Measurements from ENCODE around the gene LGI4. TPM values are rescaled to one million over a fixed set of nuclear protein-coding genes. Genes with fewer than 3 reads are reported as not detected.

Gene LGI4
- total RNA-seq, 4 donors from 2014 or later, result 5.1 to 44.4 (median 19.7) TPM

DNA sequence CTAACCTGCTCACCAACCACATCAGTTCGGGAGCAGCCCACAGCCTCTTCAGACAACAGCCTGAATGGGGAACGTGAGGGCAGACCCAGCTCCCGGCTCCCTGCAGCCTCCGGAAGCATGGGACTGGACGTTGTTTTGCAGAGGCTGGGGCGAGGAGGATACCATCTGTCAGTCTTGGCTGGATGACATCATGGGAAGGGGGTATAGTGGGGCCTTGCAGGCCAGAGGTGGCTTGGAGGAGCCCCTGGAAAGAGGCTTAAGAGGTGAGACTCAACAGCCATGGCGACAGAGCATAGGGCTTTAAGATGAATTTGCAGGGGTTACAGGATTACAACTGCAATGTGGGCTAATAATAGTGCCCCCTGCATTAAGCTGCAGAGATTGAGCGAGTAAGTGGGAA is 17.7 kb downstream of the LGI4 start:
- Histone ChIP-seq H3K36me3 (no peaks in the 10 kb centered on the region), H3K4me1 (no peaks in the 10 kb centered on the region), H3K27me3 (no peaks in the 10 kb centered on the region), H3K9me3 (no peaks in the 10 kb centered on the region), H3K4me3 (no peak overlapping the region), H3K27ac (no peak overlapping the region)
- DNase-seq, result no peak
- TF ChIP-seq, protein P1, sequence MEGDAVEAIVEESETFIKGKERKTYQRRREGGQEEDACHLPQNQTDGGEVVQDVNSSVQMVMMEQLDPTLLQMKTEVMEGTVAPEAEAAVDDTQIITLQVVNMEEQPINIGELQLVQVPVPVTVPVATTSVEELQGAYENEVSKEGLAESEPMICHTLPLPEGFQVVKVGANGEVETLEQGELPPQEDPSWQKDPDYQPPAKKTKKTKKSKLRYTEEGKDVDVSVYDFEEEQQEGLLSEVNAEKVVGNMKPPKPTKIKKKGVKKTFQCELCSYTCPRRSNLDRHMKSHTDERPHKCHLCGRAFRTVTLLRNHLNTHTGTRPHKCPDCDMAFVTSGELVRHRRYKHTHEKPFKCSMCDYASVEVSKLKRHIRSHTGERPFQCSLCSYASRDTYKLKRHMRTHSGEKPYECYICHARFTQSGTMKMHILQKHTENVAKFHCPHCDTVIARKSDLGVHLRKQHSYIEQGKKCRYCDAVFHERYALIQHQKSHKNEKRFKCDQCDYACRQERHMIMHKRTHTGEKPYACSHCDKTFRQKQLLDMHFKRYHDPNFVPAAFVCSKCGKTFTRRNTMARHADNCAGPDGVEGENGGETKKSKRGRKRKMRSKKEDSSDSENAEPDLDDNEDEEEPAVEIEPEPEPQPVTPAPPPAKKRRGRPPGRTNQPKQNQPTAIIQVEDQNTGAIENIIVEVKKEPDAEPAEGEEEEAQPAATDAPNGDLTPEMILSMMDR (IDR thresholded peaks at IDR 0.05), result no peak
- TF ChIP-seq POLR2A (IDR thresholded peaks at IDR 0.05), result no peak
- intact Hi-C loops (cut with DNase I; ENCODE audit: low total_unique reads), result no loop called here

DNA sequence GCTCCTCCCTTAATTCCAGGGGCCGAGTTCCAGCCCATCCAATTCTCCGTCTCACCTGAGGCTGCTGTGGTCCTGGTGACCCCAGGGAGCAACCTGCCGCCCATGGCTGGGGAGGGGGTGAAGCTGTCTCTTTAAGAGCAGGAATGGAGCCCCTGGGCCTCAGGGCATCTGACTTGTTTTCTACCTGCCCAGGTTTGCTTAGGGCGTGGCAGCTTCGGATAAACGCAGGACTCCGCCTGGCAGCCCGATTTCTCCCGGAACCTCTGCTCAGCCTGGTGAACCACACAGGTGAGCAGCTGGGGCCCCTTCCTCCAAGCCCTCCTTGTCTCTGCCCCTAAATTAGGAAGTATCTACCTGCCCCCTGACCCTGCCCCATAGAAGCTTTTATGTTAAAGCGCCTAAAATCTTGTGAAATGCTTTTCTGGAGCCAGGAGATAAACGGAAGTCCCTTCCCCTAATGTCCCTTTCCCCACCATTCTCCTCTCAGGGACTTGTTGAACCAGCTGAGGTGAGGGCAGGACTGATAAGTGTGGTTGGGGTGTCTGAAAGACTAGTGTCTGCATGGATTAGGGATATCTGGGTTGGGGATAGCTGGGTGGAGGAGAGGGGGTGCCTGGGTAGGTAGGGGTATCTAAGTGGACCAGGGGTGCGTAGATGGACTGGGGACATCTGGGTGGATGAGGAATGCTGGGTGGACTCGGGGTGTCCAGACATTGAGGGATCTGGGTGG is 18.6 kb downstream of the LGI4 start:
- intact Hi-C loops (cut with DNase I; ENCODE audit: low total_unique reads), result no loop called here
- TF ChIP-seq POLR2A (IDR thresholded peaks at IDR 0.05), result no peak
- TF ChIP-seq, protein P1 (IDR thresholded peaks at IDR 0.05), result no peak
- no peaks in the 10 kb centered on the region for H3K36me3 ChIP-seq
- no peaks in the 10 kb centered on the region for H3K9me3 ChIP-seq
- H3K27me3 ChIP-seq, result no peaks in the 10 kb centered on the region
- peak overlapping the region in 1 of 2 donors; percentile 21 for H3K27ac ChIP-seq
- no peak overlapping the region for H3K4me3 ChIP-seq
- H3K4me1 ChIP-seq, result no peaks in the 10 kb centered on the region
- no peak for DNase-seq

DNA sequence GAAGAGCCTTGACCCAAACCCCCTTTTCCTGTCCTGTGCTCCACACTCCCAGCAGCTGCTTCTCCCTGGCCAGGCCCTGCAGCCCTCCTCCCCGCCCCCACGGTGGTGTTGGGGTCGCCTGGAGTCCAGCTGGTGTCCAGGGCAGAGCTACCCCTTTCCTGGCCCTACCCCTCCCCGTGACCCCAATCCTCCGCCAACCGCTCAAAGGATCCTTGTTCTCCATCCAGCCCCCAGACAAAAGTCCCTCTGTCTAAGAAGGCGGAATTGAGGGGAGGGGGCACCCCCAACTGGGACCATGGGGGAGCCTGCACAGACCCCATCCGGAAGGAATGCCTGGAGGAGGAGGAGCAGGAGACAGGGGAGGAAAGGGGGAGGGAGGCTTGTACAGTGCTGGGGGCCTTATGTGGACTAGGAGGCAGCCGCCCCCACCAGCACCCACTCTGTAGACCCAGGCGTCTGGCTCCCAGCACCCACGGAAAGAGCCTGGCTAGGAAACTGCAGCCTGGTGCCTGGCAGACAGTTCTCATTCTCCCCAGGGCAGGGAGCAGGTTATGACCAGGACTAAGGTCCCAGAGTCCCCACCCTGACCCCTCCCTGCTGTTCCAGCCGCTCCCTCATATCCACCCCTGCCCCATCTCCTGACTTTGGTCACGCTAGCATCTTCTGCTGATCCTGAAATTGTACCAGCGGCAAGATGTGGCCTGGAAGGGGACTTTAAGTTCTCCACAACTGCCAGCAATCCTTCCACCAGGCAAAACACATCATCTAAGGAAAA is 19.5 kb downstream of the LGI4 start, which contains the start of gene FXYD3:
TSS of gene FXYD3 (plus strand) at position 647 of the 775 bp plus-strand sequence. CDS start 3,554 bp downstream, outside the sequence.
- Histone ChIP-seq H3K27ac (peak within 1 kb of the TSS; percentile 24 to 36), H3K27me3 (no peaks in the 10 kb centered on the region), H3K4me3 (peak within 1 kb of the TSS; percentile 23 to 24), H3K9me3 (no peaks in the 10 kb centered on the region), H3K36me3 (no peaks in the 10 kb centered on the region), H3K4me1 (no peaks in the 10 kb centered on the region)
- TF ChIP-seq, protein P1 (IDR thresholded peaks at IDR 0.05), result no peak
- no peak for TF ChIP-seq POLR2A (IDR thresholded peaks at IDR 0.05)
- DNase-seq, result no peak
- intact Hi-C loops (cut with DNase I; ENCODE audit: low total_unique reads), result no loop called here

DNA sequence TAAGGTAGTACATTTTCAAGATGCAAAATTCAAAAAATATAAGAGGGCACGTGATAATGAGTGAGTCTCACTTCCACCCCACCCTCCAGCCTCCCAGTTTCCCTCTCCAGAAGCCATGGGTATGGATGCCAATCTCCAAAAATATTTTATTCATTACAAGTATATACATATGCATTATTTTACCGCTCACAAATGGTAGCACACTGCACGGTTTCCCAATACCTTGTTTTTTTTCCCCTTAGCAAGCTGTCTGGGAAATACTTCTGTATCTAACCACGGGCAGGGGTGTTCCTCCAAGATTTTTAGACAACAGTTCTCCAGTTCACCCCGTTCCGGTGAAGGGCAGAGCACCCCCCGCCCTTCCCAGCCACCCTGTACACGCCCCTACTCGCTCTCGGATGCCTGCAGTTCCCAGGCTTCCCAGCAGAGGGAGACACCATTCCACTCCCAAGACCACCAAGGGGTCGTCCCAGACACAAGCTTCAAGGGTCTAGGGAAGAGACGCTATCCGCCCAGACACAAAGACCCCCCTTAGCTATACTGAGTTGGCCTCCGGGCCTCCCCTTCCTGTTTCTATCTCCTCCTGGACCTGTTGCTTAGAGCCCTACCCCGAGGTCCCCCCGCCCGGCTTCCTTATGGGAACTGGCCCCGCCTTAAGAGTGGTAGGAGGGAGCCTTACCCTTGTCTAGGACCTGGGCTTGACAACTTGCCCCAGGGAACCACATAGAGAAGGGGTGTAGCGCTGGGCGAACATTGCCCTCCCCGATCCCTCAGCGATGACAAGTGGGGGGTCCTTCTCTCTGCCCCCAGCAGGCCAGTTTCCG is 20.3 kb downstream of the LGI4 start:
- TF ChIP-seq, protein P1 (IDR thresholded peaks at IDR 0.05), result peak; percentile 89 to 98 (median 94)
- TF ChIP-seq POLR2A (IDR thresholded peaks at IDR 0.05), result no peak
- H3K36me3 ChIP-seq, result no peaks in the 10 kb centered on the region
- peak overlapping the region; percentile 23 to 24 for H3K4me3 ChIP-seq
- peak overlapping the region; percentile 24 to 36 for H3K27ac ChIP-seq
- no peaks in the 10 kb centered on the region for H3K27me3 ChIP-seq
- intact Hi-C loops (cut with DNase I; ENCODE audit: low total_unique reads), result no loop called here
- H3K4me1 ChIP-seq, result no peaks in the 10 kb centered on the region
- DNase-seq, result peak; percentile 69 to 77
- H3K9me3 ChIP-seq, result no peaks in the 10 kb centered on the region
